ENCODE data around the gene PRR13. TPM values are rescaled to one million over a fixed set of nuclear protein-coding genes. Genes with fewer than 3 reads are reported as not detected.
"Not testable (repeated sequence)": the region's sequence is repeated elsewhere in the genome, so short reads cannot be mapped to it uniquely, and the experiment has no call there.

The PRR13 gene
- total and polyA plus RNA-seq, 12 donors: 68.2 to 407 (median 129) TPM

DNA sequence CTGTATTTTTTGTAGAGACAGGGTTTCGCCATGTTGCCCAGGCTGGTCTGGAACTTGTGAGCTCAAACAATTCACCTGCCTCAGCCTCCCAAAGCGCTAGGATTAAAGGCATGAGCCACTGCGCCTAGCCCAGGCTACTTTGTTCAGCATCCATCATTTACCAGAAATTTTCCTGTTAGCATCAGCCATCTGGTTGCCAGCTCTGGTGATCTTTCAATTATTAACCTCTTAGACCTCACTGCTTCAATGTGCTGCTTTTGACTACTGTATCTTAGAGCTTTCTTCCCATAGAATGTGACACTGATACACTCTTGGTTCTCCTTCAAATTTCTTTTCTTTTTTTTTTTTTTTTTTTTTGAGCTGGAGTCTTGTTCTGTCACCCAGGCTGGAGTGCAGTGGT, 23.3 kb upstream of the PRR13 start:
- 89 to 93% (median 91%) methylated on average over 3 of the region's 3 CpGs for WGBS, 4 donors
- Histone ChIP-seq H3K4me3 (no peak overlapping the region), H3K9me3 (replicated peaks in 1 of 3) (no peaks in the 10 kb centered on the region), H3K27ac (no peak overlapping the region), H3K36me3 (replicated peaks in 1 of 2) (no peaks in the 10 kb centered on the region), H3K4me1 (replicated peaks in 1 of 2) (peaks cover 0 to 33% of the 10 kb centered on the region in 2 donors), H3K27me3 (no peaks in the 10 kb centered on the region)
- no peak for DNase-seq
- intact Hi-C loops (cut with DNase I): no loop called here
- no peak for TF ChIP-seq POLR2A (IDR thresholded peaks at IDR 0.05)
- TF ChIP-seq, protein P1, sequence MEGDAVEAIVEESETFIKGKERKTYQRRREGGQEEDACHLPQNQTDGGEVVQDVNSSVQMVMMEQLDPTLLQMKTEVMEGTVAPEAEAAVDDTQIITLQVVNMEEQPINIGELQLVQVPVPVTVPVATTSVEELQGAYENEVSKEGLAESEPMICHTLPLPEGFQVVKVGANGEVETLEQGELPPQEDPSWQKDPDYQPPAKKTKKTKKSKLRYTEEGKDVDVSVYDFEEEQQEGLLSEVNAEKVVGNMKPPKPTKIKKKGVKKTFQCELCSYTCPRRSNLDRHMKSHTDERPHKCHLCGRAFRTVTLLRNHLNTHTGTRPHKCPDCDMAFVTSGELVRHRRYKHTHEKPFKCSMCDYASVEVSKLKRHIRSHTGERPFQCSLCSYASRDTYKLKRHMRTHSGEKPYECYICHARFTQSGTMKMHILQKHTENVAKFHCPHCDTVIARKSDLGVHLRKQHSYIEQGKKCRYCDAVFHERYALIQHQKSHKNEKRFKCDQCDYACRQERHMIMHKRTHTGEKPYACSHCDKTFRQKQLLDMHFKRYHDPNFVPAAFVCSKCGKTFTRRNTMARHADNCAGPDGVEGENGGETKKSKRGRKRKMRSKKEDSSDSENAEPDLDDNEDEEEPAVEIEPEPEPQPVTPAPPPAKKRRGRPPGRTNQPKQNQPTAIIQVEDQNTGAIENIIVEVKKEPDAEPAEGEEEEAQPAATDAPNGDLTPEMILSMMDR (IDR thresholded peaks at IDR 0.05): no peak

DNA sequence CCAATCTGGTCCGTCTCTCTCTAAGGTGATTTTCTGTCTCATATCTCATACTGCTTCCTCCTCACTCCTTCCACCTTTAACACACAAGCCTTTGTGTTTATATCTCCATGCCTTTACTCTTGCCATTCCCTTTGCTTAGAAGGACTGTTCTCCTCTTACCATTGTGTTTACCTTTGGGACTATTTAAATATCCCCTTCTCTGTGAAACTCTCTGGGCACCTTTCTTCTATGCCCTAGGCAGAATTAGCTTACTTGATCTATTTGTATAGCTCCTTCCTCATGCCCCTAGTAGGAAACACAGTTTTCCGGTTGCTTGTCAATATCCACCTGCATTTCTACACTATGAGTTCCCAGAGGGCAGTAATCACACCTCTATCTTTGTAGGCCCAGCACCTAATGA, 21.8 kb upstream of the PRR13 start:
- DNase-seq: no peak
- Histone ChIP-seq H3K4me3 (no peak overlapping the region), H3K9me3 (replicated peaks in 1 of 3) (no peaks in the 10 kb centered on the region), H3K36me3 (replicated peaks in 1 of 2) (no peaks in the 10 kb centered on the region), H3K27ac (no peak overlapping the region), H3K4me1 (replicated peaks in 1 of 2) (peaks cover 3 to 22% of the 10 kb centered on the region in 2 donors), H3K27me3 (no peaks in the 10 kb centered on the region)
- TF ChIP-seq, protein P1 (IDR thresholded peaks at IDR 0.05): no peak
- no peak for TF ChIP-seq POLR2A (IDR thresholded peaks at IDR 0.05)
- WGBS, 4 donors: 78 to 92% (median 85%) methylated on average over 2 of the region's 2 CpGs
- intact Hi-C loops (cut with DNase I): loop anchor here (2.0 to 10.0 kb wide), 4 partner anchors 65 to 205 kb away; partner anchors contain the start of gene SP7 (in 1 of the 2)

DNA sequence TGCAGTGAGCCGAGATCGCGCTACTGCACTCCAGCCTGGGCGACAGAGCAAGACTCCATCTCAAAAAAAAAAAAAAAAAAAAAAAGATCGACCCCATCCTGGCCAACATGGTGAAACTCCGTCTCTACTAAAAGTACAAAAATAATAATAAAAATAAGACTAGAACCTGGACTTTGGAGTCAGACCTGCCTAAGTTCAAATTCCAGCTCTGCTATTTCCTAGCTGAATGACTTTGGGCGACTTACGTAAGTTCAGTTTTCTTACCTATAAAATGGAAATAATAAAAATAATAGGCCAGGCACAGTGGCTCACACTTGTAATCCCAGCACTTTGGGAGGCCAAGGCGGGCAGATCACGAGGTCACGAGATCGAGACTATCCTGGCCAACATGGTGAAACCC, 19.3 kb upstream of the PRR13 start:
- H3K4me1 ChIP-seq (replicated peaks in 1 of 2): peaks cover 8 to 22% of the 10 kb centered on the region in 2 donors
- H3K27me3 ChIP-seq; H3K9me3 ChIP-seq (replicated peaks in 1 of 3); H3K4me3 ChIP-seq; DNase-seq; H3K36me3 ChIP-seq (replicated peaks in 1 of 2); H3K27ac ChIP-seq: not testable (repeated sequence)
- intact Hi-C loops (cut with DNase I): loop anchor here in 1 of 2 donors (5.0 to 10.0 kb wide), 2 partner anchors 85 to 207 kb away; partner anchors contain the start of gene SP7
- 79 to 84% (median 82%) methylated on average over 12 of the region's 12 CpGs for WGBS, 4 donors

DNA sequence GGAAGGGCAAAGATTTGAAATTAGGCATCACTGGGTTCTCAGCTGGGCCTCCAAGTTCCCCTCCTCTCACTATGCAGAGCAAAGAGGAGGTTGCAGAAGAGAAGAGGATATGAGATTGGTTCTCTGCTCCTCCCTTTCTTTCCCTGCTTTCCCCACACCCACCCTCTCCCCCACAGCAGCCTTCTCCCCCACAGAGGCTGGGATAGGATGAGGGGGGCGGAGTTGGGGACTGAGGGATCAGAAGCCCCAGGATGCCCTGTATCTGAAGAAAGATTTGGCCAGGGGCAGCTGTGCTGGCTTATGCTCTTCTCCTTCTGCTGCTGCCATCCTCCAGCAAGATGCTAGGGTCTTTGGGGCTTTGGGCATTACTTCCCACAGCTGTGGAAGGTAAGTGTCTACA, 17.9 kb upstream of the PRR13 start, which contains the start of gene AMHR2:
Gene AMHR2, plus strand, starts transcription at position 259 of the 400 bp plus-strand sequence. Its CDS starts 80 bp downstream, at position 339.
- intact Hi-C loops (cut with DNase I): loop anchor here in 1 of 2 donors (5.0 to 10.0 kb wide), 2 partner anchors 86 to 209 kb away; partner anchors contain the start of gene SP7
- Histone ChIP-seq H3K27ac (peak within 1 kb of the TSS in 3 of 5 donors; percentile 5 to 91 (median 71)), H3K4me3 (peak within 1 kb of the TSS in 1 of 4 donors; percentile 52), H3K36me3 (replicated peaks in 1 of 2) (no peaks in the 10 kb centered on the region), H3K27me3 (no peaks in the 10 kb centered on the region), H3K4me1 (replicated peaks in 1 of 2) (peaks cover 10 to 35% of the 10 kb centered on the region in 2 donors), H3K9me3 (replicated peaks in 1 of 3) (no peaks in the 10 kb centered on the region)
- peak in 1 of 7 donors; percentile 7 for DNase-seq
- 100% methylated on average over 1 of the region's 1 CpG for WGBS, 4 donors
- TF ChIP-seq, protein P1 (IDR thresholded peaks at IDR 0.05): no peak

Measured in adrenal gland (tissue), 12 donors.